Inferior parietal cortex (tissue), 1 donor: ENCODE measurements around the gene MYOT.
A peak's percentile ranks its signal among the peaks of the same experiment; 100 is the strongest.

Experiments used
- DNase-seq: peaks from one replicate; pipeline ENCODE4 v3.0.0-alpha.2; 2016; ENCODE audit errors: extremely low spot score

MYOT gene

DNA sequence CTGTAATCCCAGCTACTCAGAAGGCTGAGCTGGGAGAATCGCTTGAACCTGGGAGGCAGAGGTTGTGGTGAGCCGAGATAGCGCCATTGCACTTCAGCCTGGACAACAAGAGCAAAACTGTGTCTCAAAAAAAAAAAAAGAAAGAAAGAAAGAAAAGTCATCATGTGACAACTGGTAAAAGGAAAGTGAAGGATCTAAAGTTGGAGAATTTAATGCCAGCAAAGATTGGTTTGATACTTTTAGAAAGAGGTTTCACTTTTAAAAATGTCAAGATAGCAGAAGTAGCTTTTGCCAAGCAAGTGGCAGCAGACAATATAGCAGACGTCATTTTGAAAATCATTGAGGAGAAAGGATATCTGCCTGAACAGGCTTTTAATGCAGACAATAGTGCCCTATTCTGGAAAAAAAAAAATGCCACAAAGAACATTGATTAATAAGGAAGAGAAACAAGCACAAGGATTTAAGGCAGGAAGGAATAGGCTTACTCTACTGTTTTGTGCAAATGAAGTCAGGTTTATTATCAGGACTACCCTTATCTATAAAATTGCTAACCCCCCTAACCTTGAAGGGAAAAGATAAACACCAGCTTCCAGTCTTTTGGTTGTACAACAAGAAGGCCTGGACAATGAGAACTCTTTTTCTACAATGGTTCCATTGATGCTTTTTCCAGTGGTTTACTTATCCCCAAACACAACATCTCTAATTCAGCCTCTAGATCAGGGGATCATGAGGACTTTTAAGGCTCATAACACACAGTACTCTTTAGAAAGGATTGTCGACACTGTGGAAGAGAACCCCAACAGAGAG, 33.6 kb downstream of the MYOT start:
- DNase-seq = peak; percentile 73

DNA sequence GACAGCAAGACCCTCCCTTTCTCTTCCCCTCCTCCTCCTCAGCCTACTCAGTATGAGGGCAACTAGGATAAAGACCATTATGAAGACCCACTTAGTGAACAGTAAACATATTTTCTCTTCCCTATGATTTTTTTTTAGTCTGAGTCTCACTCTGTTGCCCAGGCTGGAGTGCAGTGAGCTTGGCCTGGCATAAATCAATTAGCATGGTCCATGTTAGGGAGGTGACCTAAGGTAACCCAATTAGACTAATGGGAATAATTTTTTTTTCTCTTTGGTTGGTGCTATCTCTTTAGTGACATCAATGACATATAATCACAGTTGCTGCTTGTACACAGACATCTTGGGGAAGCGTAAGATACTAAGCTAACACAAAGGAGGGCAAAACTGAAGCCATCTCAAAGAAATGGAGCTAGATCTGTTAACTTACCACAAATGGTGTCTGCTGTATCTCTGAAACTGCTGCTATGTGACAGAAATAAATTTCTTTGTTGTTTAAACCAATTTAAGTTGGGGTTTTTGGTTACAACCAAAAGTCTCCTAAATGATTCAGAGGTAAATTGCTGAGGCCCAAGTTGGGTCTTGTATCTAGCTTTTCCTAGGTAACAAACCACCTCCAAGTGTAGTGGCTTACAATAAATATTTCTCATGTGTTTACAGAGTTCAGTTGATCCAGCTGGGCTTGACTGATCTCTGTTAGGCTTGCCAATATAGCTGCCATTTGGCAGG, 34.9 kb downstream of the MYOT start:
- DNase-seq = no peak

DNA sequence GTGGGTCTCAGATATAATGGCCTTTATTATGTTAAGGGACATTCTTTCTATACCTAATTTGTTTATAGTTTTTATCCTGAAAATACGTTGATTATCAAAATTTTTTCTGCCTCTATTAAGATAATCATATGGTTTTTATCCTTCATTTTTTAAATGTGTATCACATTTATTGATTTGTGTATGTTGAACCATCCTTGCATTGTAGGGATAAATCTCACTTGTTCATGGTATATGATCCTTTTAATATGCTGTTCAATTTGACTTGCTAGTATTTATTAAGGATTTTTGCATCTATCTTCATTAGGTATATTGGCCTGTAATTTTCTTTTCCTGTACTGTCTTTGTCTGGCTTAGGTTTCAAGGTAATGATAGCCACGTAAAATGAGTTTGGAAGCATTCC, 47.1 kb downstream of the MYOT start:
- DNase-seq = no peak

DNA sequence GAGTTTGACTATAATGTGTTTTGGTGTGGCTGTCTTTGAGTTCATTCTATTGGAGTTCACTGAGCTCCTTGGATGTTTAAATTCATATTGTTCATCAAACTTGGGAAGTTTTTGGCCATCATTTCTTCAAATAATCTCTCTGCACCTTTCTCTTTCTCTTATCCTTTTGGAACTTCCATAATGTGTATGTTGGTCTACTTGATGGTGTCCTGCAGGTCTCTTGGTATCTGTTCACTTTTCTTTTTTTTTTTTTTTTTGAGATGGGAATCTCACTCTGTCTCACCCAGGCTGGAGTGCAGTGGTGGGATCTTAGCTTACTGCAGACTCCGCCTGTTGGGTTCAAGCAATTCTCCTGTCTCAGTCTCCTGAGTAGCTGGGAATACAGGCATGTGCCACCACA, 49.3 kb downstream of the MYOT start:
- no peak for DNase-seq

DNA sequence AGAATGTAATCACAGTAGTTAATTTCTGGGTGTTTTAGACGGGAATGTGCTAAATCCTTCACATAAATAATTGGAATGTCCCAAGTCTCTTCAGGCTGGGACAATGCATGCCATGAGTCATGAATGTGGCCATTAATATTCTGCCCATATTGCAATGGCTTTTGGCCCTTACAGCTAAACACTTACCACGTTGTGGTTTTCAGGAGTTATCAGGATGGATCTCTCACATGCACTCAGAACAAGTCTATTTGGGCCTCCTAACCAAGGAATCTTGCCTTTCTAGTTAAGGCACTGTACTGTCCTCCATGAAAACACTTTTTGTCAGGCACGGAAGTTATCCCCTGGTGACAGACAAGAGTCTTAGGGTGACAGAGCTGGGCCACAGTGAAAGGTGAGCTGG, 54.3 kb downstream of the MYOT start:
- DNase-seq = no peak

DNA sequence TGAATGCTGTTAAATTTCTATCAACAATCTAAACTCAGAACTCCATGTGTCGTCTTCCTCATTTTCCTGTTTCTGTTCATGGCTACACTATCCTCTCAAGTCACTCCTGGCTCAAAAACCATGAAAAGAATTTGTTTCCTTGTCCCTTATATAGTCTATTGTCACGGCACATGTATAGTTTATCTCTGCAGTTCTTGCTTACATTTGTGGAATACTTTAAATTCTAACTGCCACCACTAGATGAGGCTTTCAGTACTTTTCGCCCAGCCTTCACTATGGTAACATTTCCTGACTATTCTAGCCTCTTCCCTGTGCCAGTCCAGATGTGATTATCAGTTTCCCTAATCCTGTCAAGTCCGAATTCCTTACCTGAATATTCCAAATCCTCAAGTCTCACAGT, 56.2 kb downstream of the MYOT start:
- peak; percentile 47 for DNase-seq

DNA sequence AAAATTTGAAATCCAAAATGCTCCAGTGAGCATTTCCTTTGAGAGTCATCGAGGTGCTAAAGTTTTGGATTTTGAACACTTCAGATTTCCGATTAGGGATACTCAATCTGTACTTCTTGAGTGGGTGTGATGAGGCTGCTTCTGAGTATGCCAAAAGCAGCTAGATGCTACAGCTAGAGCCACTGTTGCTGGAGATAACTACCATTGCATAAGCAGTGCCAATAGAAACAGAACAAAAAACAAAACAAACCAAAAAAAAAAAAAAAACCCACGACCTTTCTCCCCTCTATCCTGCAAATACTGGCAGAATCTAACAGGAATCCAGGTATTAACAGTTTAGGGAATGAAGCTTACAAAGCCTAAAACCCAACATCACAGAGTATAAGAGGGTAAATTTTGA, 65.1 kb downstream of the MYOT start:
- DNase-seq = peak; percentile 49

DNA sequence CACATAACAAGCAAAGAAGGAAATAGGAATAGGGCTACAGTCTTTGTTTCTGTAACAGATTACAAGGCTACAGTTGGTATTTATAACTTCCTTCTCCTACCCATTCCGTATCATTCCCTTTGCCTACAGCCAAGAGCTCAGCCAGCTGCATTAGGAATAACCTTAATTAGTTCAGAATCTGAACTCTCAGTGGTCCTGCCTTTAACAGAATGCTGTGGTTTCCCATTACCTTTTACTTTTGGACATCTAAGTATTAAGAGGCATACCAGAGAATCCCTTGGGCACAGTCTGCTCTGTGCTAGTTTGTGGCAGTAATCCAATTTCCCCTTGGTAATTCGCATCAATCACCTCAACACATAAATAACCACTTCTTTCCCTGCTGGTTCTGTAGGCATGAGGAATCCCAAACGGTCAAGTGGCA, 65.8 kb downstream of the MYOT start:
- no peak for DNase-seq

DNA sequence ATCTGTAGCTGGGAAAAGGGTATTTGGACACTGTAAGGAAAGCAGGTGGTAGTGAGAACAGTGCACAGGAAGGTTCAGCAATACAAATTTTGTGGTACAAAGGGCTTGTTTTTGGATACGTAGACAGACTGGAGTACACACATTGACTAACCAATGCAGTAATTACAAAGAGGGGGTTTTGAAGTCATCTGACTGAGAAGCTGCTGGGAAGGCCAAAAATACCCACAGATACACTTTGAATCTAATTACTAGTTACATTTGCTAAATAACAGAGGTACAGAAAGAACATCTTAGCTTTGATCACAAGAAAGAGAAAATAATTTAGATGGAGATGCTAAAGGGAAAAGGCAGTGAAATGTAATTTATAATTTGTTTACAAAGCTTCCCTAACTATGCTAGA, 67.5 kb downstream of the MYOT start:
- peak; percentile 29 for DNase-seq

DNA sequence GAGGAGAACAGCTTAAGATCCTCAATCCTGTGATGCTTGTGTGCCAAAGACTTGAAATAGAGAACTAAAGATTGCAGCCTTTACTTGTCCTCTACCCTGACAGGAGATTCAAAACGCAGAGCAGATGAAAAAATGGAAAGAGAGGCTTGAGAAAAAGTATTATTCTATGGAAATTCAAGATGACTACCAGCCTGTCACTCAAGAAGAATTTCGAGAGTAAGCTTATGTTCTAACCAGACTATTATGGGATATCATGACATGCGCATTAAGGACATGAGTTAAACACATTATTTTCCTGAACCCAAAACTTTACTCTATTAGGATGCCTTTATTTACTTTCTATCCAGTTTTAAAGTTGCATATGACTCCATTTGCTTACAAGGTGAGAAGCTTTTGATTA, 68.0 kb downstream of the MYOT start:
- no peak for DNase-seq
